Neuronal stem cell (in vitro differentiated cells): Measurements from ENCODE around the gene KRTAP12-1.
A peak's percentile ranks its signal among the peaks of the same experiment; 100 is the strongest.
"Not testable (repeated sequence)": the region's sequence is repeated elsewhere in the genome, so short reads cannot be mapped to it uniquely, and the experiment has no call there.

Experiments
- DNase-seq: peaks from one replicate; pipeline ENCODE4 v3.0.0-alpha.2; 2013; ENCODE audit warnings: low spot score
- H2AFZ ChIP-seq: one replicate; pipeline ENCODE4 v1.6.1; 2013; ENCODE audit warnings: mild to moderate bottlenecking, low read length, inconsistent platforms
- H2AK5ac ChIP-seq: 2 replicates; pipeline ENCODE4 v1.6.1; 2013; ENCODE audit warnings: low read depth, mild to moderate bottlenecking, inconsistent platforms, low read length, moderate library complexity, mixed read lengths
- H2BK120ac ChIP-seq: 2 replicates; pipeline ENCODE4 v1.6.1; 2013; ENCODE audit warnings: low read depth, mild to moderate bottlenecking, inconsistent platforms, low read length, moderate library complexity, mixed read lengths
- H2BK12ac ChIP-seq: one replicate; pipeline ENCODE4 v1.6.1; 2013; ENCODE audit warnings: low read length, inconsistent platforms
- H2BK15ac ChIP-seq: 2 replicates; pipeline ENCODE4 v1.6.1; 2013; ENCODE audit warnings: mild to moderate bottlenecking, low read length, inconsistent platforms, mixed read lengths
- H2BK5ac ChIP-seq: one replicate; pipeline ENCODE4 v1.6.1; 2013; ENCODE audit warnings: inconsistent platforms, mild to moderate bottlenecking, low read length, moderate library complexity
- H3K14ac ChIP-seq: one replicate; pipeline ENCODE4 v1.6.1; 2013; ENCODE audit warnings: low read length, inconsistent platforms
- H3K18ac ChIP-seq: 2 replicates; pipeline ENCODE4 v1.6.1; 2013; ENCODE audit warnings: low read length, inconsistent platforms
- H3K23ac ChIP-seq: 2 replicates; pipeline ENCODE4 v1.6.1; 2013; ENCODE audit warnings: low read depth, mild to moderate bottlenecking, mixed read lengths, low read length, inconsistent platforms; ENCODE audit not compliant: poor library complexity
- H3K27ac ChIP-seq: replicated peaks from 3 replicates; pipeline ENCODE4 v1.5.1; 2013; ENCODE audit warnings: low read length, inconsistent platforms
- H3K27me3 ChIP-seq, 3 experiments: 2 replicates each; pipeline ENCODE4 v1.6.1; 2013; ENCODE audit warnings: low read length in 3 of 3, mild to moderate bottlenecking in 2 of 3, inconsistent platforms in 1 of 3, low read depth in 1 of 3, mixed read lengths in 1 of 3, moderate library complexity in 1 of 3; ENCODE audit not compliant: control insufficient read depth in 3 of 3, insufficient read depth in 3 of 3
- H3K36me3 ChIP-seq, 2 donors: replicated peaks in 1 of 2; 2 replicates each; pipeline ENCODE4 v1.6.1; 2013; ENCODE audit warnings: low read length in 2 of 2; ENCODE audit not compliant: control insufficient read depth in 2 of 2, insufficient read depth in 2 of 2
- H3K4ac ChIP-seq: 2 replicates; pipeline ENCODE4 v1.6.1; 2013; ENCODE audit warnings: inconsistent platforms, mild to moderate bottlenecking, low read length, moderate library complexity
- H3K4me1 ChIP-seq, 2 donors: 1 replicate in 1 of 2; 2 replicates in 1 of 2; pipeline ENCODE4 v1.6.1; 2013; ENCODE audit warnings: low read length in 2 of 2, low read depth in 1 of 2; ENCODE audit not compliant: control insufficient read depth in 2 of 2, insufficient read depth in 1 of 2
- H3K4me2 ChIP-seq: one replicate; pipeline ENCODE4 v1.6.1; 2013; ENCODE audit warnings: mild to moderate bottlenecking, low read length, inconsistent platforms; ENCODE audit not compliant: insufficient read depth, poor library complexity, severe bottlenecking
- H3K4me3 ChIP-seq, 2 donors: 2 replicates each; pipeline ENCODE4 v1.5.1; 2013; ENCODE audit warnings: low read length in 2 of 2, mild to moderate bottlenecking in 2 of 2, inconsistent platforms in 1 of 2, moderate library complexity in 1 of 2
- H3K79me1 ChIP-seq: one replicate; pipeline ENCODE4 v1.6.1; 2013; ENCODE audit warnings: low read depth, mild to moderate bottlenecking, inconsistent platforms, low read length, moderate library complexity
- H3K9ac ChIP-seq: one replicate; pipeline ENCODE4 v1.6.1; 2013; ENCODE audit warnings: mild to moderate bottlenecking, low read depth, low read length, inconsistent platforms; ENCODE audit not compliant: poor library complexity
- H3K9me3 ChIP-seq, 2 donors: replicated peaks in 1 of 2; 2 replicates each; pipeline versions ENCODE3 to v1.6.1; 2013; ENCODE audit warnings: low read length in 2 of 2, mild to moderate bottlenecking in 2 of 2, inconsistent platforms in 1 of 2, low read depth in 1 of 2, mixed read lengths in 1 of 2, moderate library complexity in 1 of 2; ENCODE audit not compliant: control insufficient read depth in 2 of 2, insufficient read depth in 1 of 2
- H4K8ac ChIP-seq: one replicate; pipeline ENCODE4 v1.6.1; 2013; ENCODE audit warnings: low read depth, mild to moderate bottlenecking, inconsistent platforms, low read length, moderate library complexity
- H4K91ac ChIP-seq: one replicate; pipeline ENCODE4 v1.6.1; 2013; ENCODE audit warnings: low read length, low read depth, mild to moderate bottlenecking, inconsistent platforms; ENCODE audit not compliant: poor library complexity
- WGBS, 2 donors: extraction: QIAGEN DNeasy Blood & Tissue Kit; methylation state at CpG; one replicate each; pipeline ENCODE4 v1.1.7; 2013; ENCODE audit warnings: missing lambda C conversion rate in 2 of 2, mixed read lengths in 1 of 2; ENCODE audit not compliant: insufficient read length in 2 of 2, insufficient replicate concordance in 1 of 2; ENCODE audit errors: extremely low coverage in 2 of 2; 5-methylcytosine and 5-hydroxymethylcytosine counted together

KRTAP12-1 gene

GRCh38 chr21:44637851-44638348 lies 44.1 kb downstream of the KRTAP12-1 start:
- not testable (repeated sequence) for H3K18ac ChIP-seq, H2BK5ac ChIP-seq, H3K9me3 ChIP-seq, H3K14ac ChIP-seq, H3K27ac ChIP-seq, H2BK120ac ChIP-seq, H2AK5ac ChIP-seq, DNase-seq, H3K4ac ChIP-seq, H3K79me1 ChIP-seq, H3K23ac ChIP-seq, H2BK15ac ChIP-seq, H3K4me2 ChIP-seq, H4K91ac ChIP-seq, H3K36me3 ChIP-seq, H3K27me3 ChIP-seq, H4K8ac ChIP-seq, H3K4me3 ChIP-seq
- Histone ChIP-seq H2BK12ac (peak overlapping the region; percentile 67), H3K9ac (peak overlapping the region; percentile 63), H3K4me1 (peaks cover 5 to 11% of the 10 kb centered on the region in 2 donors), H2AFZ (peak overlapping the region; percentile 90)
- WGBS, 2 donors = no CpG with 5 or more reads among the region's 12 CpGs

DNA sequence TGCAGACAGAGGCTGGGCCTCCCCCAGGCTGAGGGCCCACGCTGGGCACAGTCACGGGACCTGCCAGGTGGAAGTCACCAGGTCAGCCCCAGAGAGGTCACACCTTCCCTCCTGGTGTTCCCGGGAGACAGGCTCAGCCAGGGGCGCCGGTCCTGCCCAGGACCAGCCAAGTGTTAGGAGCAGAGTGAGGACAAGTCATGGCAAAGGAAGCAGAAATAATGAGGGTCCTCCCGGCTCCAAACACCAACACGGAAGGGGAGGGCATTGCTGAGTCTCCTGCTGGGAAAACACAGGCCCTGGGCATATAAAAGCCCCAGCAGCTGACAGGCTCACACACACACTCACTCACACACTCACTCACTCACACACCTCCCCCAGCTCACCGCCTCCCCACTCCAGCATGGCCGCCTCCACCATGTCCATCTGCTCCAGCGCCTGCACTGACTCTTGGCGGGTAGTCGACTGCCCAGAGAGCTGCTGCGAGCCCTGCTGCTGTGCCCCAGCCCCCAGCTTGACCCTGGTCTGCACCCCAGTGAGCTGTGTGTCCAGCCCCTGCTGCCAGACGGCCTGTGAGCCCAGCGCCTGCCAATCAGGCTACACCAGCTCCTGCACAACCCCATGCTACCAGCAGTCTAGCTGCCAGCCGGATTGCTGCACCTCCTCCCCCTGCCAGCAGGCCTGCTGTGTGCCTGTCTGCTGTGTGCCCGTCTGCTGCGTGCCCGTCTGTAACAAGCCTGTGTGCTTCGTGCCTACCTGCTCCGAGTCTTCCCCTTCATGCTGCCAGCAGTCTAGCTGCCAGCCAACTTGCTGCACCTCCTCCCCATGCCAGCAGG lies 44.7 kb downstream of the KRTAP12-1 start, which contains the start of gene KRTAP10-10:
Gene KRTAP10-10, plus strand, starts transcription at position 339 of the 833 bp plus-strand sequence. Its CDS starts 62 bp downstream, at position 401.
- H2AFZ ChIP-seq = peak within 1 kb of the TSS; percentile 90
- H3K79me1 ChIP-seq = no peaks in the 10 kb centered on the region
- no peak within 1 kb of the TSS for H3K4ac ChIP-seq
- peak within 1 kb of the TSS; percentile 63 for H3K9ac ChIP-seq
- no peak within 1 kb of the TSS for H3K27ac ChIP-seq
- H3K36me3 ChIP-seq = no peaks in the 10 kb centered on the region
- no peak for DNase-seq
- no peak within 1 kb of the TSS for H3K14ac ChIP-seq
- no peak within 1 kb of the TSS for H4K91ac ChIP-seq
- peak within 1 kb of the TSS; percentile 29 for H3K23ac ChIP-seq
- H2BK120ac ChIP-seq = no peak within 1 kb of the TSS
- peak within 1 kb of the TSS; percentile 99 for H2BK12ac ChIP-seq
- no peak within 1 kb of the TSS for H3K4me2 ChIP-seq
- no peaks in the 10 kb centered on the region for H3K27me3 ChIP-seq
- no peak within 1 kb of the TSS for H2BK5ac ChIP-seq
- H3K9me3 ChIP-seq = peaks cover 2 to 3% of the 10 kb centered on the region in 2 donors
- WGBS, 2 donors = no CpG with 5 or more reads among the region's 21 CpGs
- peaks cover 5 to 11% of the 10 kb centered on the region in 2 donors for H3K4me1 ChIP-seq
- no peak within 1 kb of the TSS for H4K8ac ChIP-seq
- peak within 1 kb of the TSS; percentile 59 for H2AK5ac ChIP-seq
- H2BK15ac ChIP-seq = peak within 1 kb of the TSS; percentile 96
- H3K4me3 ChIP-seq = no peak within 1 kb of the TSS
- H3K18ac ChIP-seq = peak within 1 kb of the TSS; percentile 44

GRCh38 chr21:44636209-44637017 lies 45.5 kb downstream of the KRTAP12-1 start:
- Histone ChIP-seq H3K18ac (peak overlapping the region; percentile 44), H3K4me1 (peaks cover 5 to 11% of the 10 kb centered on the region in 2 donors), H4K8ac (no peak overlapping the region), H3K27ac (no peak overlapping the region), H2BK12ac (peak overlapping the region; percentile 99), H2AK5ac (peak overlapping the region; percentile 59), H2BK15ac (peak overlapping the region; percentile 96), H3K9ac (no peak overlapping the region), H2BK120ac (no peak overlapping the region), H3K79me1 (no peaks in the 10 kb centered on the region), H3K9me3 (peaks cover 3% of the 10 kb centered on the region in 2 donors), H3K23ac (no peak overlapping the region), H3K4me2 (no peak overlapping the region), H4K91ac (no peak overlapping the region), H3K4ac (no peak overlapping the region), H3K36me3 (no peaks in the 10 kb centered on the region), H2BK5ac (no peak overlapping the region), H3K14ac (no peak overlapping the region), H3K4me3 (no peak overlapping the region), H3K27me3 (no peaks in the 10 kb centered on the region), H2AFZ (peak overlapping the region; percentile 90)
- no CpG with 5 or more reads among the region's 15 CpGs for WGBS, 2 donors
- DNase-seq = no peak

GRCh38 chr21:44632067-44632466 lies 49.9 kb downstream of the KRTAP12-1 start:
- no peak overlapping the region for H3K4me2 ChIP-seq
- H3K27me3 ChIP-seq = no peaks in the 10 kb centered on the region
- H2BK15ac ChIP-seq = no peak overlapping the region
- no peak for DNase-seq
- H3K18ac ChIP-seq = no peak overlapping the region
- H2AFZ ChIP-seq = no peak overlapping the region
- H4K91ac ChIP-seq = no peak overlapping the region
- H3K27ac ChIP-seq = no peak overlapping the region
- H3K4ac ChIP-seq = no peak overlapping the region
- no peak overlapping the region for H2BK12ac ChIP-seq
- H3K14ac ChIP-seq = no peak overlapping the region
- no peaks in the 10 kb centered on the region for H3K36me3 ChIP-seq
- no peak overlapping the region for H3K23ac ChIP-seq
- no peaks in the 10 kb centered on the region for H3K79me1 ChIP-seq
- H3K9me3 ChIP-seq = peaks cover 0 to 3% of the 10 kb centered on the region in 2 donors
- peaks cover 0 to 3% of the 10 kb centered on the region in 2 donors for H3K4me1 ChIP-seq
- H2BK5ac ChIP-seq = no peak overlapping the region
- H2AK5ac ChIP-seq = no peak overlapping the region
- H2BK120ac ChIP-seq = no peak overlapping the region
- H3K4me3 ChIP-seq = no peak overlapping the region
- WGBS, 2 donors = no CpG with 5 or more reads among the region's 1 CpG
- no peak overlapping the region for H4K8ac ChIP-seq
- no peak overlapping the region for H3K9ac ChIP-seq
